CD4-positive, alpha-beta T cell treated with Interferon alpha-2 for 1 hour (primary cell): ENCODE measurements around the gene FKBP9.
"Not testable (repeated sequence)": the region's sequence is repeated elsewhere in the genome, so short reads cannot be mapped to it uniquely, and the experiment has no call there.

Experiments
- DNase-seq, 2 donors: peaks; one replicate each; pipeline ENCODE4 v3.0.0-alpha.2; 2020 to 2022

FKBP9 gene, protein sequence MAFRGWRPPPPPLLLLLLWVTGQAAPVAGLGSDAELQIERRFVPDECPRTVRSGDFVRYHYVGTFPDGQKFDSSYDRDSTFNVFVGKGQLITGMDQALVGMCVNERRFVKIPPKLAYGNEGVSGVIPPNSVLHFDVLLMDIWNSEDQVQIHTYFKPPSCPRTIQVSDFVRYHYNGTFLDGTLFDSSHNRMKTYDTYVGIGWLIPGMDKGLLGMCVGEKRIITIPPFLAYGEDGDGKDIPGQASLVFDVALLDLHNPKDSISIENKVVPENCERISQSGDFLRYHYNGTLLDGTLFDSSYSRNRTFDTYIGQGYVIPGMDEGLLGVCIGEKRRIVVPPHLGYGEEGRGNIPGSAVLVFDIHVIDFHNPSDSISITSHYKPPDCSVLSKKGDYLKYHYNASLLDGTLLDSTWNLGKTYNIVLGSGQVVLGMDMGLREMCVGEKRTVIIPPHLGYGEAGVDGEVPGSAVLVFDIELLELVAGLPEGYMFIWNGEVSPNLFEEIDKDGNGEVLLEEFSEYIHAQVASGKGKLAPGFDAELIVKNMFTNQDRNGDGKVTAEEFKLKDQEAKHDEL

DNA sequence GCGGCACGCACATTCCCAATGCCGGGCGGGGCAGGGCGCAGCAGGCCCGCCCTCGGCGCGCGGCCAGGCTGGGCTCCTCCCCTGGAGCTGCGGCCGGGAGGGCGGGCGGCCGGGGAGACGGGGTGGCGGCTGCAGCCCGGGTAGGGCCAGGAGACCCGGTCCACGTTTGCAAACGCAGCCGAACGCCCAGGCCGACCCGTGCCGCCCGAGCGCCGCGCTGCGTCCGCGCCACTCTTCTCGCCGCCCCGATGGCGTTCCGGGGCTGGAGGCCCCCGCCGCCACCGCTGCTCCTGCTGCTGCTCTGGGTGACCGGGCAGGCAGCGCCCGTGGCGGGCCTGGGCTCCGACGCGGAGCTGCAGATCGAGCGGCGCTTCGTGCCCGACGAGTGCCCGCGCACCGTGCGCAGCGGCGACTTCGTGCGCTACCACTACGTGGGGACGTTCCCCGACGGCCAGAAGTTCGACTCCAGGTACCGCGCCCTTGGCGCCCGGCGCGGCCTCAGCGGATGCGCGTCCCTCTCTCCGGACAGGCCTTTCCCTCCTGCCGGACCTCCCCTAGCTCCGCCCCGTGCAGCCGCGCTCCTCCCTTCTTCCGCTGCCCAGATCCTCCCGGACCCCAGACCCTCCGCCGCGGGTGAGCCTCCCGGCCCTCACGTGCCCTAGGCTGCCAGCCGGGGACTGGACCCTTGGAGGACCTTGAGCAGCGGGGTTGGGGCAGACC is at the start of gene FKBP9:
TSS of gene FKBP9 (plus strand) at position 115 of the 720 bp plus-strand sequence. CDS start at position 249, 134 bp downstream.
- peak in 1 of 2 donors; percentile 3 for DNase-seq

- no peak for DNase-seq
Observed at GRCh38 chr7:32910195-32910594, 47.0 kb upstream of the FKBP9 start.

DNA sequence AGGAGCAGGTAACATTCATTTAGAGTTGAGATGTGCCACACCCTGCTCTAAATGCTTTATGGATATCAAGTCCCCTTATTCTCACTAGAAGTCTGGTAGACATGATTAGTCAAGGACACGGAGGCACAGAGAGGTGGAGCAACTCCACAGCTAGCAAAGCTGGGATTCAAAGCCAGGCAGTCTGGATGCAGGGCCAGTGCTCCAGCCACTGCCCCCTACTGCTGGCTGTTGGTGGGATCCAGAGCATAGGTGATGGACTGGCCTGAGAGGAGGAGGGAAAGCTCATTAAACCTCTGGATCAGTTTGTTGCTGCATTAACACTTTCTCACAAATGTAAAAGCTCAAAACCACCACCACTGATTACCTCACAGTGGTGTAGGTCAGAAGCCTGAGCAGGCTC is 43.1 kb upstream of the FKBP9 start:
- DNase-seq: no peak

GRCh38 chr7:32915041-32915536 is 42.2 kb upstream of the FKBP9 start:
- DNase-seq: no peak

DNA sequence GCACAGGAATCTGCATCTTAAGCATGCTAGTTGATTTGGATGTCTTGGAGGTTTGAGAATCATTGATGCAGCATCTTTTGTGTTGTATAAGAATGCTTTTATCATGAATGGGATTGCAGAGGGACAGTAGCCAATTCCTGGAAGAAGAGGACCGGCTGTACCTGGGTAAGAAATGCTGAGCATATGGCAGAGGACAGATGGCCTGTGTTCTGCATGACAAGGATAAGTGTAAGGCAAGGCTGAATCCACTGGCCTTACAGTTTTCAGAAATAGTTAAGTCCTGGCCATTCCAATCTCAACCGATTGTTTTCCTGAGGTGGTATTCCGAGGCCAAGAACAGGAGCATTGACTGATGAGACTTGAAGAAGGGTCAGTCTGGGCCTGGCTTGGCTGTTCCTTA is 41.2 kb upstream of the FKBP9 start:
- DNase-seq: no peak

DNA sequence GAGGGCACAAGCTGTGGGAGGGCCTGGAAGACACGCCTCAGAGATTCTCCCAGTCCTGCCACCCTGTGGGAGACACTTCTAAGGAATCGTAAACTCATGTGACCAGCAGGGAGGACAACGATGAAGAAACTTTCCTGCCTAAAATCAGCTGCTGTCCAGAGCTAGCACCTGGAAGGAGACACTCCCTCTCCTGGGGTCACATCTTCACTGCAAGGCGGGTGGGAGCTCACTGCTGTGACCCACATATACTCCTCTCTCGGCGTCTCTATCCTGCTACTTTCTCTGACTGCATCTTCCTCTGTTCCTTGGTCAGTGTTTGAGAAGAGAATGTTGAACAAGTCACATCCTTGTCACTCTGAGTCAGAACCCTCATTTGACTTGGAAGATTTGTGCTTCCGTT is 40.2 kb upstream of the FKBP9 start:
- DNase-seq: not testable (repeated sequence)

GRCh38 chr7:32921896-32922295 is 35.3 kb upstream of the FKBP9 start:
- DNase-seq: no peak

DNA sequence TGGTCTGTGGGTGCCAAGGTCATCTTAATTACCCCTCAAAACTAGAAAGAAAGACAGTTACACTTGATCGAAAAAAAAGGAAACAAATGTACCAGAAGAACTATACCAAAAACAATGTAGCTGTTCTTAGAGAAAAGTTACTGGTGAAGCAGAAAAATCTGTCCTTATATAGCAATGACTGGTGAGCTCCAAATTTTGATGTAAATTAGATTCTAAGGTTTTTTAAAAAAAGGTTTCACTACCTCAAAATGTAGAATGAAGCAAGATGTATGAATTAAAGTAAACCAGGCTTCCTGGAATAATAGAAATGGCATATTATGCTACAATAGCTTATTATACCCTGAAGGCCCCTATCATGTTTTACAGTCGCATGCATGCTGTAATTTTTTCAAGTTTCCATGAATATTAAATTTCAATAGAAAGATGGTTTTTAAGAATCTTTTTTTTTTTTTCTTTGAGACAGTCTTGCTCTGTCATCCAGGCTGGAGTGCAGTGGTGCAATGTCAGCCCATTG is 28.4 kb upstream of the FKBP9 start:
- no peak for DNase-seq

GRCh38 chr7:32929430-32930143 is 27.7 kb upstream of the FKBP9 start:
- DNase-seq: no peak

- no peak for DNase-seq
Observed at GRCh38 chr7:32930378-32930777, 26.9 kb upstream of the FKBP9 start.

DNA sequence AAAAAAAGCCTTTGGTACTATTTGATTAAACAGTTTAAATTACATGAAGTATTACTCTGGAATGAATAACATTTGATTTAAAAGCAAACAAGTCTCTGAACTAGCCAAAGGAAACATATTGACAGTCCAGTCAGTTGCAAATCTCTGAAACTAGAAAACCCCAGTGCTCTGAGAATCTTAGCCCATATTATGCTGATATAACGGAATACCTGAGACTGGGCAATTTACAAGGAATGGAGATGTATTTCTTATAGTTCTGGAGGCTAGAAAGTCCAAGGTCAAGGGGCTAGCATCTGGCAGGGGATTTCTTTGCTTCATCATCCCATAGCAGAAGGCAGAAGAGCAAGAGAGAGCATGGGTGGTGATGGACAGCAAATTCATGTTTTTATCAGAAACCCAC is 21.7 kb upstream of the FKBP9 start:
- no peak for DNase-seq

- no peak for DNase-seq
Observed at GRCh38 chr7:32936689-32937088, 20.6 kb upstream of the FKBP9 start.

GRCh38 chr7:32937344-32938174 is 19.7 kb upstream of the FKBP9 start:
- DNase-seq: no peak

- DNase-seq: no peak
Observed at GRCh38 chr7:32941181-32941580, 16.1 kb upstream of the FKBP9 start.

DNA sequence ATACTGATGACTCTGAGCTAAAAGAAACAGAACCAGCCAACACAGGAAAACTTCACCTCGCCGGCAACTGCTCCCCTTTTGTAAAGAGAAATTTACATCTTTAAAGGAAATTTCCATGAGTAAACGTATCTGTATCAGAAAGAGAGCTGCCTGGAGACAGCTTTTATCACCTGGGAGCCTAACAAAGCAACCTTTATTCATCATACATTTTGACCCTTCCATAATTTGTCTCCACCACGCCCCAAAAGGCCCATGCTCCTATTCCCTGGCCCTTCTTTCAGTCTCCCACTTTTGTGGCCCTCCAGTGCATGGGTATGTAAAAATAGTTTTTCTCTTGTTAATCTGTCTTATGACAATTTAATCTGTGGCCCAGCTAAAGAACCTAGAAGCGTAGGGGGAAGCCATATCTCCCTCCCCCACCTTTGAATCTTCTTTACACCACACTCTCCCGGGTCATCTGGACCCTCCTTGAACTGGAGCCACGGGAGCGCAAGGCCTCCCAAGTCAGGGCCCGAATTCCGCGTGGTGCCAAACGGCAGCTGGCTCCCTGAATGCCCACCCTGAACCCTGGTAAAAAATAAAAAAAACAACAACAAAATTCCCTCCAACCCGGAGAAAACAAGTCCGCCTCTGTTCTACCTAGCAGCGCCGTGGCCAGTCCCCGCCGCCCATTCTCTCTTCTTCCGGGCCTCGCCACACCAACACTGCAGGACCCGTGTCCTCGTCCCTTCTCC is 15.4 kb upstream of the FKBP9 start:
- no peak for DNase-seq

GRCh38 chr7:32942415-32943251 is 14.6 kb upstream of the FKBP9 start:
- peak; percentile 64 to 72 for DNase-seq

GRCh38 chr7:32943252-32944030 is 13.8 kb upstream of the FKBP9 start:
- DNase-seq: no peak

DNA sequence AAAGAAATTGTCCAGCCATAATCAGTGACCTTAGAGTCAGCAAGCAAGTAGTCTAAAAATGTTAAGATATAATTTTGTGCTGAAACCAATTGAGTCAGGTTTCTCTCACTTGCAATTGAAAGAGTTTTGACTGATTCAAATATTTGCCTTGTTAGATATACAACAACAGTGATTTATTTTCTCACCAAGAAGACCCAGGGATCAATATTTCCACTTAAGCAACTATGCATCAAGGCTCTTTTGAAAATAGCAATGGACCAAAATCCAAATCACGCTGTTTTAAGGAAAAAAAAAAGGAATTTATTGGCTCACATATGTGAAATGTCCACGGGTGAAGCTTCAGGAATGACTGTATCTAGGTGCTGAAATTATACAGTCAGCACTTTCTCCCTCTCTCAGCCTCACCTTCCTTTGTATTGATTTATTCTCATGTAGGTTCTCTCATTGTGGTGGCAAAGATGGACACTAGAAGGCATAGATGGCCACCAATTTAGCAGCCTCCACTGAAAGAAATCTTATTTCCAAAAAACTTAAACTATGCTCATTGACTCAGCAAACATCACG is 9.7 kb upstream of the FKBP9 start:
- no peak for DNase-seq

DNA sequence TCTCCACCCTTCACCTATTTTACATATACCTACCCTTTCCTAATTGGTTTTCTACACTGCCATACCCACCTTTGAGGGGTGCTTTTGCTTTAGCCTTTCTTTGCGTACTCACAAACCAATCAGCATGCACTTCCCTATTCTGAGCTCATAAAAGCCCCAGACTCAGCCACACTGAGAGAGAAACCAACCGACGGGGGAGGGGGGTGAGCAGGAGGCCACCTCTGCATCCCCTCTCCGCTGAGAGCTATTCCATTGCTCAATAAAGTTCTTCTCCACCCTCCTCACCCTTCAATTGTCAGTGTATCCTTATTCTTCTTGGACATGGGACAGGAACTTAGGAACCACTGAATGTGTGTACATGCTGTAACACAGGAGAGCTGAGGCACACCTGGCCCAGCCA is 9.0 kb upstream of the FKBP9 start:
- DNase-seq: no peak
